Ureter (tissue), 1 donor: ENCODE measurements around the gene ZBTB24. TPM values are rescaled to one million over a fixed set of nuclear protein-coding genes. Genes with fewer than 3 reads are reported as not detected.

Source experiments
- DNase-seq: peaks from one replicate; pipeline ENCODE4 v3.0.0-alpha.2; 2020; ENCODE audit warnings: low spot score
- total RNA-seq: library from RNA; stranded (reverse); gene quantifications from one replicate; pipeline ENCODE4 v1.2.4, GENCODE V29; 2023
- donor health status: DM: yes; HTN: yes; CAD: no.

Gene ZBTB24
- total RNA-seq, 1 donor from 2014 or later, result 13.3 TPM

DNA sequence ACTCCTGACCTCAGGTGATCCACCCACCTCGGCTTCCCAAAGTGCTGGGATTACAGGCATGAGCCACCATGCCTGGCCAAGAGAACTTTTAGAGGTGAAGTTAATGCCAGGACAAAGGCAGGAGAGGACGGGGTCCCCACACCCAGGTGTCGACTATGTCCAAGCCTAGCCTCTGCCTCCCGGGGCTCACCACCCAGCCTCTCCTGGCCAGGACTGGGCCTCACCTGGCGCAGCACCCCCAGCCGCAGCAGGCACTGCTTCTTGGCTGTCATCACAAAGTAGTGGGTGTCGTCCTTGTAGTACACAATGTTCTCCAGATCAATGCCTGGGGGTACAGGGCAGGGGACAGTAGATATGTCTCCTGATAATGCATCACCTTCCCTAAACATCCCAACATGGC, 31.6 kb downstream of the ZBTB24 start:
- no peak for DNase-seq

DNA sequence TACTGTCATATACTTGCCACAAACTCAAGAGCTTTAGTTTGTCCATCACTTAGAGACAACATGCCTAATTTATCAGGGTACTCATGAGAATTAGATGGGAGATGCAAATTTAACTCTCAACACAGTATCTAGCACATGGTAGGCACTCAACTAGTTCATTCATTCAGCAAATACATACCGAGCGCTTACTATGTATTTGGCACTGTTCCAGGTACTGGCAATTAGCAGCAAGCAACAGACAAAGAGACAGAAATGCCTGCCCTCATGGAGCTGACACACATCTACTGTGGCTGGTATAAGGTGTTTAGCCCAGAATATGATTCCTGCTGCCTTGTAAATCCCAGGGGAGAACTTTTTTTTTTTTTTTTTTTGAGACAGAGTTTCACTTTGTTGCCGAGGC, 32.2 kb downstream of the ZBTB24 start:
- no peak for DNase-seq

DNA sequence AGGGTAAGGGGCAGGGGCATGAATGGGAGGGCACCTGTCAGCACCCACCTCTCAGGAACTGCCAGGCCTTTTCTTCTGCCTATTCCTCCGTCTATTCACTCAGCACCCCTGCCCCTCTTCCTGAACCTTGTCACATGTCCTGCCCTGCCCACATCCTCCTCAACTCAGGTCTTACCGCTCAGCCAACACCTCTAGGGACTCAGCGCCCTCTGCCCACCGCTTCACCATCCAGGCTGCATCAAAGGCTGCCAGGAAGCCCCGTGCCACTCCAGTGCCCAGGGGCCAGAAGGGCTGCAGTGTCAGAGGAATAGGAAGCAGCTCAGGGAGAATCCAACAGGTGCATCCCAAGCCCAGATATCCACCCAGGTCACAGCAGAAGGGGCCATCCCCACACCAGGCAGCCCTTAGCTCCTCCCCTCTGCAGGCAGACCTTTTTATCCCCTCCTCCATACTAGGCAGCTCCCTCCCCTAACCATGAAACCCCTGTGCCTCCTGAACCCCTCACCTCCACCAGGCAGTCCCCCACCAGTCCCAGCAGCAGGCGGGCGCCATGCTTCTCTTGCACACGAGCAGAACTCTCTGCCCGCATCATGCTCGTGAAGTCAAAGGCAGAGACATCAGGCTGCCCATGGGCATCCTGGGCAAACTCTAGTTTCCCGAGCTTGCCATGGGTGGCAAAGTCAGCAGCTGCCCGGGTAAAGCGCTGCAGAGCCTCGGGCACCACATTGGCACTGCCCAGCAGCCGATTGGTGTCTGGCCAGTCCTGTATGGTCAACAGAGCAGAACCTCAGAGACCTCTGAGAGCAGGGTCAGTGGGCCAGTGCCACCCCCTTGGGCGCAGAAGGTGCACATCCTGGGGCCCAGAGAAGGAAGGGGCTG, 33.0 kb downstream of the ZBTB24 start:
- DNase-seq, result peak; percentile 48

DNA sequence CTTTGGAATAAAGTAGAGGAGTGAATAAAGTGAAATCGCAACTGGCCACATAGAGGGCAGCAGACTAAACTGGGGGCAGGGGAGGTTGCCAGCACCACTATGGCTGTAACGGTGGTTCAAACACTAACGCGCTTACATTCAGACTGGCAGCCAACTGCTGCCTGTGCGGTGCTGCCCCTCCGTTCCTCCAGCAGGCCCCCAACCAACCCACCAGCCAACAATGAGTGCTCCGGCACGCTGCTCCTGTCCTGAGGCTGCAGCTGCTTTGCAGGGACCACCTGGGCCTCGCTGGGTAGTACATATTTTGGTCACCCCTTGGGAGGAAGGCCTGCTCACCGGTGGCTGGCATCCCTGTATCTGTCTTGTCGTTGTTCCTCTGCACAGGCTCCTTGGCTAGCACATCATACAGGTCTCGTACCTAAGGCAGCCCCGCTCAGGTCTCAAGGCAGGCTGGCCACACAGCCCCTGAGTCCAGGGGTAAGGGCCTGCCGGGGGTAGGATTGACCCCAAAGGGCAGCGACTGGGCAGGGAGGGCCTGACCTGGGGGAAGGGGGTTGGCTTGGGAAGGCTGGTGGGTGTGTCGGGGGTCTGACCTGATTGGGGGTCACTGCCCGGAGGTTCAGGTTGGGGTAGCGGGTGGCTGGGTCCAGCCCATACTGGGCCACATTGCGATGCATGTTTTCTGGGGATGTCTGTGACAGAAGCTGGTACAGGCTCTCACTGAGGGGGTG, 33.8 kb downstream of the ZBTB24 start:
- no peak for DNase-seq

DNA sequence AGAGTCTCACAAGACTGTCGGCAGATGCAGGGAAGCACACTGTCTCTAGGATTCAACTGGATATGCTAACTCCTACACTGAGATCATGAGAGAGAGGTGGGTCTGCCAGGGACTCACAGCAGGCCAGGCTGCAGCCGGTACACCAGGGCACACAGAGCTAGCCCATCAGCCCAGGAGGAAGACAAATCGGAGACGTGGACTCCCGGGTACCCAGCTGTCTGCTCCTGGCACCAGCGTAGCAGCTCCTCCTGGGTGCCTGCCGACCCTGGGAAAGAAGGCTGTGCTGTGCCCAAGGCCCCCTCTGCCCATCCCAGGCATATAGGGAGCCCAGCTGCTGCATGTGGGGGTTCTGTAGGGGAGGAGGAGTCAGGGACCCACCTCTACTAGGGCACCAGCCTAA, 34.4 kb downstream of the ZBTB24 start:
- no peak for DNase-seq

DNA sequence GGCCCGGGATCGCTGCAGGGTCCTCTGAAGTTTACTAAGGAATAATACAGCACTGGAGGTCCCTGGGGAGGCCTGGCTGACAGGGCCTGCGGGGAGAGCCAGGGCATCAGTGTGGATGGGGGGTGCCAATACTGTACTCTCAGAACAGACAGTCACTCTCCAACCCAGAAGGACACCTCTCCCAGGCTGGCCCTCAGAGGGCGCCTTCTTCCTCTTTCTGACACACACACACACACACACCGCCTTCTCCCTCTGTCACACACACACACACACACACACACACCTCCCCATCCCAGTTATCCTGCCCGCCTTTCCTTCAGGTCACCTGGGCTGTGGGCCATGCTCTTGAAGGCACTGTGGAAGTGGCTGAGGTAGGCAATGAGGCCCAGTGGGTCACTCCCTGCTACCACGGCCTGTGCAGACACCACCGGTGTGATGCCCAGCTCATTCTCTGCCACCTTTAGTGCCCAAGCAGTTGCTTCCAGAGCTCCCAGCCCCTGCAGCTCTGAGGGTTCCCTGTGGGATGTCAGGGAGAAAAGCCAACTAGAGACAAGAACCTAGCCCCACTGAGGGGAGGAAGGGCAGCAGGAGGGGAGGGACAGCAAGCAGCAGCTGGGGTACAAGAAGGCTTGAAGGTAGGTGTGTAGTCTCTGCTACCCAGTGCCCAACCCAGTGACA, 35.0 kb downstream of the ZBTB24 start:
- DNase-seq, result no peak

DNA sequence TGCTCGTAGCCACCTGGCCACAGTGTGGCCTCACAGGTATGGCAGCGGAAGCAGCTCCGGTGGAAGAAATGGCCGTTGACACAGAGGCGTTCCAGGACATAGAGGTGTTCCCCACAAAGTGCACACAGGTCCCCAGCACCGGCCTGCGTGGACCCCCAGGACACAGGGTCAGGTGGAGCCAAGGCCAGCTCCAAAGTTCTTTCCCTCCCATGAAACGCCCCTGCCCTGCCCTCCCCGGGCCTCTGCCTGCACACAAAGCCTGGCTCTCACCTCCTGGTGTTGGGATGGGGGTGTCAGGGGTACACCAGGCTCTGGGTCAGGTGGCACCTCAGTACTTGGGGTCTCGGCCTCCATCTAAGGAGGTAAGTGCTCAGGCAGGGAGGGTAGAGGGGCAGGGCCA, 35.9 kb downstream of the ZBTB24 start:
- no peak for DNase-seq

DNA sequence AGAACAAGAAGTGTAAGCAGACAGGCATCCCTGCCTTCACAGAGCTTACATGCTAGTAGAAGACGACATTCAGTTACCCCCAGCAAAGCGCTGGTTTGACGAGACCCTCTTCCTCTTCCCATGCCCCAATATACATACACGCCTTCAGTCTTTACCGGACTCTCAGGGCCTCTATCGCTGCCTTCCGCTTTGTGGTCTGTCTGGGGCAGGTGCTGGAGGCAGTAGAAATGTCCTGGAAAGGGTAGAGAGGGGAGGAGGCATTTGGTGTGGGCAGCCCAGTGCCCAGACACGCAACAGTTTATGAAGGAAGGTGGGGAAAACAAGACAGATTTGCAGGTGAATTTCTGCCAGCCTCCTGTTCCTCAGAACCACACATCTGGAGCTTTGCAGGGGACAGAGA, 36.5 kb downstream of the ZBTB24 start:
- DNase-seq, result no peak

DNA sequence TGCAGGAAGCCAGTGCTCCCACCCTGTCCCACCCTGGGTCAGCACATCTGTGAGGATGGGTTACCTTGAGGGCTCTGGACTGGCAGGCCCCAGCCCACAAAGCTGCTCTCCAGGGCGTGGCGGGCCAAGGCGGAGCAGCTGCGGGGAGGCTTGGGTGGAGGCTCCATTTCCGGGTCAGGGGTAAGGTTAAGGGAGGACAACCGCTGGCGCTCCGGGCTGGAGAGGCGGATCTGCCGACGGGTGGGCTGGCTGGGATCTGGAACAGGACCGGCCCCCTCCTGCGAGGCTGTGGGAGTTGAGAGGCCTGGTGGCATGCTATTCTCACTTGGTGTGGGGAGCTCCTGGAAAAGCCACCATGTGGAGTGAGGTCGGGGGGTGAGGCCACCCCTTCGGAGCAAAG, 36.9 kb downstream of the ZBTB24 start:
- no peak for DNase-seq

DNA sequence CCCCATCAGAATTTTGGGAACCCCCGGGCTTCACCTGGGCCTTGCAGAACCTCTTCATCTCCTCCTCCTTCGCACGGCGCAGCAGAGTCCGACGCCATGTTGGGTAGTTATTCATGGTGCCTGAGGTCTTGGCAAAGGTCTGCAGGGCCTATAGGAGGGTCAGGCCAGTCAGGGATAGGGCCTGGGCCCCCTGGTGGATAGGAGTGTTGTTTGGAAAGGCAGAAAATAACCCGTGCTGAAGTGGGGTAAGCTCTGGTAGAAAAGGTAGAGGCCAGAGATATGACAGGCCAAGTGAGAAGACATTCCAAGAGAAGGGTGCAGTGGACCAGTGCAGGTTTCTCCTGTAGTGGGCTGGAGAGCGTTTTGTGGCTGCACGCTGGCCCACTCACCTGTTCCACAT, 37.6 kb downstream of the ZBTB24 start:
- DNase-seq, result no peak

DNA sequence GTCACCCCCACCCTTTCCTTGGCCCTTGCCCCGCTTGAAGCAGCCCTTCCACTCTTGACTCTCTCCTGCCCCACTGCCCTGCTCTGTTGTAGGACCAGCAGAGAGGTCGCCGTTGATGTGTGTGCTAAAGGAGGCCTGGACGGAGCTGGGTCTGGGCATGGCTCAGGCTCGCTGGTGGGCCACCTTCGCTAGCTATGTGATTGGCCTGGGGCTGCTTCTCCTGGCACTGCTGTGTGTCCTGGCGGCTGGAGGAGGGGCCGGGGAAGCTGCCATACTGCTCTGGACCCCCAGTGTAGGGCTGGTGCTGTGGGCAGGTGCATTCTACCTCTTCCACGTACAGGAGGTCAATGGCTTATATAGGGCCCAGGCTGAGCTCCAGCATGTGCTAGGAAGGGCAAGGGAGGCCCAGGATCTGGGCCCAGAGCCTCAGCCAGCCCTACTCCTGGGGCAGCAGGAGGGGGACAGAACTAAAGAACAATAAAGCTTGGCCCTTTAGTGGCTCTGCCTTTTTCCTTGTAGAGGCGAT, 39.5 kb downstream of the ZBTB24 start:
- no peak for DNase-seq

DNA sequence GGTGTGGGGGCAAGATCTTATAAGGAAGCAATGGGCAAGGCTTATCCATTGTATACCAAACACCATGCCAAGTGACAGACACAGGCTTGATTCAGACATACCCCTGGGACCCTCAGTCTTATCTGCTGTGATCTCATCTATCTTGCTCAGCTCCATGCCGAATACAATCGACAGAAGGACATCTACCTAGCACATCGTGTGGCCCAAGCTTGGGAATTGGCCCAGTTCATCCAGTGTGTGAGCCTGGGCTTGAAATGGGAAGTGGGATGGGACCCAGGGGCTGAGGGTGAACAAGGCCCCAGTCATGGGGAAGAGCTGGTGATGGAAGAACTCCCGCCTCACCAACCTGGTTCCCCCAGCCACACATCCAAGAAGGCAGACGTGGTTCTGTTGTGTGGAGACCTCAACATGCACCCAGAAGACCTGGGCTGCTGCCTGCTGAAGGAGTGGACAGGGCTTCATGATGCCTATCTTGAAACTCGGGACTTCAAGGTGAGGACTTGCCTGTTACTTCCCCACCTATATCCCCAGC, 40.6 kb downstream of the ZBTB24 start:
- DNase-seq, result no peak

DNA sequence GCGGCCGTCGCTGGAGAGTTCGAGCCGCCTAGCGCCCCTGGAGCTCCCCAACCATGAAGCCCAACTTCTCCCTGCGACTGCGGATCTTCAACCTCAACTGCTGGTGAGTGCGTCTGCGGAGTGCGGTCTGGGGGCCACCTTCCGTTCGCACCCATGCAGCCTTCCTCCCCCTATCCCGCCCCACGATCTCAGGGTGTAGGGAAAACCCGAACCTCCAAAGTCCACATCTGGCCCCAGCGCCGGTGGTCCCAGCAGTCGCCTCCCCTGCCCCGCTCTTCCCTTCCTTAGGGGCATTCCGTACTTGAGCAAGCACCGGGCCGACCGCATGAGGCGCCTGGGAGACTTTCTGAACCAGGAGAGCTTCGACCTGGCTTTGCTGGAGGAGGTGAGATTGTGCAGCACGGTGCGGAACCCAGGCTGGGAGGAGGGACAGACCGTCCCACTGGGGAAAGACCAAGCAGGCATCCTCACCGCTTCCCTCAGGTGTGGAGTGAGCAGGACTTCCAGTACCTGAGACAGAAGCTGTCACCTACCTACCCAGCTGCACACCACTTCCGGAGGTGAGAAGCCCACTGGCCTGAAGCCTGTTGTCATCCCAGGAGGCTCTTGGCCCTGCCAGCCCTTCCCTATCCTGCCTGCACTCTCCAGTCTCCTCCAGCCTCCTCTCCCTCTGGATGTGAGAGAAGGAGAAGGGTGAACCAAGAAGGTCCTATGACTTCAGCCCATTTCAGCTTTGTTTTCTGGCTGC, 41.8 kb downstream of the ZBTB24 start:
- DNase-seq, result no peak

DNA sequence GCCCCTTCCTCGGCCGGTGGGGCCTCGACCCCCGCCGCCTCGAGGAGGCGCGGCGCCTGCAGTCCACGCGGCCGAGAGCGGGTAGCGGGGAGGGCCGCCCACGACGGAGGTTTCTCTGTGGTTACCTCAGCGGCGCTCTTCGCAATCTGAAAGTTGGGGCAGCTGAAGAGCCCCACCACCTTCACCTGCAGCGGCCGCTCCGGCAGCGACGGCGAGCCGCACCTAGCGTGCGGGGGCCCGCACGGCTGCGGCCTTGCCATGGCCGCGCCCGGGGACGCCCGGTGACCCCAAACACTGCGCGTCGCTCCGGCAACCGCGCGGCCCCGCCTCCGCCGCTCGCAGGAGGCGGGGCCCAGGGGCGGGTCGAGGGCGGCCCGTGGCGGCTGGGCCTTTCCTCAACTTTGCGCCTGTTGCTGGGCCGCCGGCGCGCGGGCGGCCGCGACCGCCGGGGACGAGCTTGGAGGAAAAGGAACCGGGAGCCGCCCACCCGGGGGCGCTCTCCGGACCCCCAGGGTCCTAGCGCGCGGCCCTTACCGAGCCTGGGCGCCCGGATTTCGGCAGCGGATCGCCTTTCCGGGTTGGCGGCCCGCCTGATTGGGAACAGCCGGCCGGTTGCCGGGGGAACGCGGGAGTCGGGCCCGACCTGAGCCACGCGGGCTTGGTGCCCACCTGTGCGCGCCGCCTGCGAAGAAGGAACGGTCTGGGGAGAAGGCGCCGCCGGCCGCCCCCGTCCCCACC, 42.5 kb downstream of the ZBTB24 start, which contains the start of the genes PPIL6 and SMPD2:
PPIL6 (minus strand) TSS at position 298 of the 738 bp plus-strand sequence; CDS start at position 260, 38 bp downstream.
SMPD2 (plus strand) TSS at position 394 of the 738 bp plus-strand sequence. CDS start 398 bp downstream, outside the sequence.
- peak; percentile 89 for DNase-seq

DNA sequence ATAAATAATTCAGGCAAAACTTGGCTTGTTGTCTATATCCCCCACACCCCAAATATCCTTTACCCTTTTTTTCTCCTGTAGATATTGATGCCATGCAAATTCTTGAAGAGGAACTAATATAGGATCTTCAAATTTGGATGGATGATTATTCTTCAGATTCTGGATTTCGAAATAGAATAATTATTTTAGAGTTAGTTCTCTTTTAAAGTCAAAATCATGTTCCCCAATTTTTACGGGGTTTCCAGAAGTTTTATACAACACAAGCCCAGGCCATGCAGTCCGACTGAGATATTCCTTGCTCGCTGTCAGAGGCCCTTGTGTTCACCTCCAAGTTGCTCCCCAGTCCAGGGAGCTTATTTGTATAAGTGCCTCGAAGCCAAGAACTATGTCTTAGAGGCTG, 47.0 kb downstream of the ZBTB24 start:
- peak; percentile 26 for DNase-seq

DNA sequence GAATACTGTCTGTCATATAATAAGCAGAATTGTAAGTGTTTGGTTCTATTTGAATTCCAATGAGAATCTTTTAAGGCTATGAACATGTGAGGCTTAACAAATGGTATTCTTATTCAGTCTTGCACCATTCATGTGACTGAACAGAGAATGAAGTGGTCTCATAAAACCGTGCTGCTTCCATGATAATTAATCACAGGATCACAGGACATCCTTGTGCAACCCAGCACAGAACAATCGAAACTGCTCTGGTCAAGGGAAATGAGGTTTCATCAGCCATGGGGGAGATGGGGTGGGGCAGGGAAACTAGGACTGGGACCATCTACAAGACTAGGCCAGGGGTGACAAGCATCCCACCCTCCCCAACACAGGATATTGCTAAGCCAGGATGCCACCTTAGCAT, 48.6 kb downstream of the ZBTB24 start:
- DNase-seq, result peak; percentile 24

DNA sequence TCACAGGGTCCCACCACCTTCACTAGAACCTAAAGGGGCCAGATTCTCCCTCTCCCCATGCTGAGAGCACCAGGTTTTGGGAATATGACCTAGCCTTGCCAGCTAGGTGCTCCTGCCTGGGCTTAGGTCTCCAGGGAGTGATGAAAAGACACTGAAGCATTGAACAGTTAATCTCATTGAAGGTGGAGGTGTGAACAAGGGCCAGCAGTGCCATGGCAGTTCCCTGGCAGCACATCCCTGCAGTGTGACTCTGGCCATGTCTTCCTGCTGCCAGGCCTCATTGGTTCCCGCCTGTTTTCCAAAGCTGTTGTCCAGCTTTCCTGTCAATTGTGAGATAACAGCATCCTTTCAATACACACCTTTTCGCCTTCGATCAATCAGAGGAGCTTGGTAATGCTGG, 53.5 kb downstream of the ZBTB24 start:
- no peak for DNase-seq

DNA sequence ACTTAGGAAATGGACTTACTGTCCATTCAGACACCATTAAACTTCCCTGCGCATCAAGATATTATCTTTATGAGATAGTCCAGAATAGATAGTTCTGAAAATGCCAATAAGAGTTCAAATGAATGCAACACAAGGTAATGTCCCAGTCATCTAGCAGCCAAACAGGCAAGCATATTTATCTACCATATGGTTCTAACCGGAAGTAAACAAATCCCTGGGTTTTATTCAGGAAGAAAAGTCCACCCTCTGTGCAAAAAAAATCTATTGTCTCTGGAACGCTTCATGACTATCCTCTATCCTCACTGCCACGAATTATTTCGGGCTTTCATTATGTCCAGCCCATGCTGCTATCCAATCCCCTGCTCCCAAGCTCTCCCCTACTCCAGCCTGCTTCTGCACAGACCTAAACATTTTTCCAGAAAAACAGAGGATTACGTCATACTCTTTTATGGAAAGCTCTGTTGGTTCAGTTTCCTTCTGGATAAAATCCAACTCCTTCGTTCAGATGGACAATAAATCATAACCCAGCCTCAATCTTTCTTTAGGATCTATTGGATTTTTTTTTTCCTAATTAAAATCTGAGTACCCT, 54.0 kb downstream of the ZBTB24 start:
- DNase-seq, result no peak

DNA sequence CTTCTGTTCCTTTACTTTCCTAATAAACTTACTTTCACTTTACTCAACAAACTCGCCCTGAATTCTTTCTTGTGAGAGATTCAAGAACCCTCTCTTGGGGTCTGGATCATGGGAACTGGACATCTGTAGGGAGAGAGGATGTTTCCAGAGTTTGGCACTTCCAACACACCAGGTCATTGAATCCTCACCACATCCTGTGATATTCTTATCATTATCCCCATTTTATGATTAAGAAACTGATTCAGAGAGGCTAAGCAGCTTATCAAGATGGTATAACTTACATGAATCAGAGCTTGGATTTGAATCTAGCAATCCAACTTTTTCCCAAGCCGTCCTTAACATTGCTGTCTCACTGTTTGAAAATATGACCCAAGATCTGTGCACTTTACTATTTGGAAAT, 58.1 kb downstream of the ZBTB24 start:
- no peak for DNase-seq

DNA sequence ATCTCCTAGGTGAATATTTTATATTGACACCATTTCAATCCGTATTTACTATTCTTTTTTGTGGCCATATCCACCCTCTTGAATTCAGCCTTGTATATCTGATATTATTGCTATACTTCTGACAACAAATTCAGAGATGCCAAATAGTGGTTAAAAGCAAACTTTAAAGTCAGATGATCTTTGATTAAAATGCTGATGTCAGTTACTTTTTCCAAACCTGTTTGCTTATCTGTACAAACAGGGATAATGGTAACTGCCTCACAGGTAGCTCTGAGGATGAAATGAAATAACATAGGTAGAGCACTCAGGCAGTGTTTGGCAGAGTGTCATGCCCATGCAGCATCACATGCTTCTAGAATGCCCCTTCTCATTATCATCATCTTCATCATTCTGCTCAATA, 61.8 kb downstream of the ZBTB24 start:
- DNase-seq, result no peak
